VCaP (cell line): ENCODE data around the gene NOG.

ENCODE experiments used
- H3K27ac ChIP-seq: fragments of 450-650 bp; 2 replicates; pipeline ENCODE4 v1.5.1; 2017
- CTCF ChIP-seq: fragments of 450-650 bp; conservative IDR thresholded peaks from 2 replicates; pipeline ENCODE4 v1.5.1; 2017; ENCODE audit warnings: mild to moderate bottlenecking, moderate library complexity

The NOG gene

GRCh38 chr17:56603486-56604238, 10.2 kb downstream of the NOG start:
- H3K27ac ChIP-seq, result no peak overlapping the region
- TF ChIP-seq CTCF, result no peak

- no peak for TF ChIP-seq CTCF
- no peak overlapping the region for H3K27ac ChIP-seq
Observed at GRCh38 chr17:56604691-56605290, 11.3 kb downstream of the NOG start.

GRCh38 chr17:56608944-56609343, 15.4 kb downstream of the NOG start:
- H3K27ac ChIP-seq, result no peak overlapping the region
- no peak for TF ChIP-seq CTCF

- no peak for TF ChIP-seq CTCF
- no peak overlapping the region for H3K27ac ChIP-seq
Observed at GRCh38 chr17:56610321-56610720, 16.8 kb downstream of the NOG start.

GRCh38 chr17:56613131-56613530, 19.6 kb downstream of the NOG start:
- no peak for TF ChIP-seq CTCF
- H3K27ac ChIP-seq, result no peak overlapping the region

GRCh38 chr17:56614522-56614921, 21.0 kb downstream of the NOG start:
- H3K27ac ChIP-seq, result no peak overlapping the region
- TF ChIP-seq CTCF, result no peak

GRCh38 chr17:56616239-56616638, 22.7 kb downstream of the NOG start:
- no peak overlapping the region for H3K27ac ChIP-seq
- TF ChIP-seq CTCF, result no peak
